ENCODE measurements around the gene HP1BP3.

HP1BP3 gene
- long read RNA-seq, transcript HP1BP3-201 (13 exons, 3,938 nt): major isoform, 51 of 459 reads
- long read RNA-seq, partial matches to known transcripts: 74 of 459 reads
- long read RNA-seq, other reads (novel, unspliced or antisense): 329 of 459 reads

- Histone ChIP-seq H3K4me3 (replicated peaks; ENCODE audit: insufficient read depth, low read length) (peak within 1 kb of the TSS; percentile 93), H3K27me3 (ENCODE audit: insufficient read depth, poor library complexity, severe bottlenecking) (no peaks in the 10 kb centered on the region), H3K27ac (replicated peaks) (peak within 1 kb of the TSS; percentile 87)
- peak in 1 of 2 experiments; percentile 68 for DNase-seq (ENCODE audit: low read depth in 1 of 2, low spot score in 1 of 2)
- TF ChIP-seq REST (IDR thresholded peaks at IDR 0.05; ENCODE audit: insufficient replicate concordance, low read depth): peak; percentile 44
- TF ChIP-seq CTCF (IDR thresholded peaks at IDR 0.05; ENCODE audit: insufficient read depth, low read length): no peak
- TF ChIP-seq POLR2AphosphoS5 (IDR thresholded peaks at IDR 0.05; ENCODE audit: low read depth): peak; percentile 70; the same call in 1 of the 2 replicates
- TF ChIP-seq SPI1 (IDR thresholded peaks at IDR 0.05; ENCODE audit: borderline replicate concordance, low read depth): no peak
- TF ChIP-seq GABPA (IDR thresholded peaks at IDR 0.05; ENCODE audit: low read depth): no peak
These were observed at the start of gene HP1BP3 for GRCh38 chr1:20787029-20787839. Gene HP1BP3, minus strand, starts transcription at chr1:20787307. Its CDS starts 6,867 bp downstream, at chr1:20780440.

GRCh38 chr1:20836230-20836629, 49.1 kb upstream of the HP1BP3 start:
- TF ChIP-seq CTCF (IDR thresholded peaks at IDR 0.05; ENCODE audit: insufficient read depth, low read length) (no peak), GABPA (IDR thresholded peaks at IDR 0.05; ENCODE audit: low read depth) (no peak), SPI1 (IDR thresholded peaks at IDR 0.05; ENCODE audit: borderline replicate concordance, low read depth) (no peak), REST (IDR thresholded peaks at IDR 0.05; ENCODE audit: insufficient replicate concordance, low read depth) (no peak), POLR2AphosphoS5 (IDR thresholded peaks at IDR 0.05; ENCODE audit: low read depth) (no peak)
- Histone ChIP-seq H3K27me3 (ENCODE audit: insufficient read depth, poor library complexity, severe bottlenecking) (no peaks in the 10 kb centered on the region), H3K27ac (replicated peaks) (no peak overlapping the region), H3K4me3 (replicated peaks; ENCODE audit: insufficient read depth, low read length) (no peak overlapping the region)
- DNase-seq (ENCODE audit: low read depth in 1 of 2, low spot score in 1 of 2): no peak

GRCh38 chr1:20834780-20835179, 47.7 kb upstream of the HP1BP3 start:
- H3K4me3 ChIP-seq (replicated peaks; ENCODE audit: insufficient read depth, low read length): no peak overlapping the region
- TF ChIP-seq CTCF (IDR thresholded peaks at IDR 0.05; ENCODE audit: insufficient read depth, low read length): no peak
- TF ChIP-seq REST (IDR thresholded peaks at IDR 0.05; ENCODE audit: insufficient replicate concordance, low read depth): no peak
- no peak for TF ChIP-seq POLR2AphosphoS5 (IDR thresholded peaks at IDR 0.05; ENCODE audit: low read depth)
- TF ChIP-seq GABPA (IDR thresholded peaks at IDR 0.05; ENCODE audit: low read depth): no peak
- no peak for TF ChIP-seq SPI1 (IDR thresholded peaks at IDR 0.05; ENCODE audit: borderline replicate concordance, low read depth)

More at GRCh38 chr1:20834780-20835179, 47.7 kb upstream of the HP1BP3 start:
- H3K27me3 ChIP-seq (ENCODE audit: insufficient read depth, poor library complexity, severe bottlenecking): no peaks in the 10 kb centered on the region
- H3K27ac ChIP-seq (replicated peaks): no peak overlapping the region
- DNase-seq (ENCODE audit: low read depth in 1 of 2, low spot score in 1 of 2): no peak

Data from HL-60 (cell line).